Right lobe of liver (tissue), 6 donors: ENCODE measurements around the gene DUS2. TPM values are rescaled to one million over a fixed set of nuclear protein-coding genes. Genes with fewer than 3 reads are reported as not detected.
A peak's percentile ranks its signal among the peaks of the same experiment; 100 is the strongest.
"Not testable (repeated sequence)": the region's sequence is repeated elsewhere in the genome, so short reads cannot be mapped to it uniquely, and the experiment has no call there.

ENCODE experiments used
- ATAC-seq, 4 donors: fragments of 200-7000 bp; cut with Tn5 transposase; one replicate each; pipeline ENCODE4 v1.9.1; 2020; ENCODE audit warnings: mild to moderate bottlenecking in 4 of 4, moderate library complexity in 4 of 4
- DNase-seq, 3 donors: peaks; one replicate each; pipeline ENCODE4 v3.0.0-alpha.2; 2020
- H3K27ac ChIP-seq, 3 donors: fragments of 200-600 bp; one replicate each; pipeline ENCODE4 v1.8.0; 2022
- H3K27me3 ChIP-seq, 2 donors: fragments of 200-600 bp; one replicate each; pipeline ENCODE4 v1.8.0; 2022
- H3K36me3 ChIP-seq, 4 donors: fragments of 200-600 bp; sonication (generic) in 1 of 4; one replicate each; pipeline versions ENCODE4 v1.5.1 to v1.8.0; 2017 to 2022; ENCODE audit warnings: control low read depth in 1 of 4
- H3K4me1 ChIP-seq, 4 donors: fragments of 200-600 bp; sonication (generic) in 1 of 4; one replicate each; pipeline versions ENCODE4 v1.5.1 to v1.8.0; 2017 to 2022; ENCODE audit warnings: control low read depth in 1 of 4
- H3K4me3 ChIP-seq, 3 donors: fragments of 200-600 bp; one replicate each; pipeline ENCODE4 v1.8.0; 2022
- H3K9me3 ChIP-seq, 4 donors: fragments of 200-600 bp; sonication (generic) in 1 of 4; one replicate each; pipeline versions ENCODE4 v1.5.1 to v1.8.0; 2017 to 2022; ENCODE audit warnings: control low read depth in 1 of 4
- POLR2A ChIP-seq: fragments of 450-650 bp; IDR thresholded peaks from one replicate; pipeline ENCODE4 v1.6.1; 2017; ENCODE audit warnings: antibody characterized with exemption, mild to moderate bottlenecking
- WGBS: methylation state at CpG from one replicate; pipeline ENCODE4 v1.1.6; 2018; ENCODE audit warnings: low coverage, low lambda C conversion rate; ENCODE audit not compliant: insufficient coverage; ENCODE audit errors: missing lambda C conversion rate; 5-methylcytosine and 5-hydroxymethylcytosine counted together
- intact Hi-C, 2 donors: fragments of 100-400 bp; cut with DNase I; formaldehyde crosslinking; loops; one replicate each; pipeline versions ENCODE4 v1.11.2 to v1.14.1; 2022
- total RNA-seq, 6 experiments: library from RNA; depleted of rRNA in 2 of 6; stranded (reverse); fragments of >200 nt in 2 of 6; fragmentation: NEBNext Ultra II Directional in 3 of 6; extraction: Animal tissue kit (Norgen Biotek cat#: 25700) in 3 of 6; gene quantifications; one replicate each; pipeline versions ENCODE4 v1.1.0 to v1.2.4, GENCODE V29; 2016 to 2023
- TF ChIP-seq, protein P1 (sequence below), 4 donors: fragments of 200-600 bp in 3 of 4; fragments of 450-650 bp in 1 of 4; IDR thresholded peaks; one replicate each; pipeline versions ENCODE4 v1.5.1 to v1.8.0; 2016 to 2022; ENCODE audit warnings: antibody characterized with exemption in 4 of 4, mild to moderate bottlenecking in 2 of 4
- donor health status: DM: no; HTN: yes; CAD: no.
- donor health status: DM: no; HTN: no; CAD: no.
- donor health status: DM: no; HTN: no; CAD: no.
- donor health status: DM: no; HTN: yes; CAD: no.
- donor health status: DM: no; HTN: yes; CAD: no.

The DUS2 gene
- total RNA-seq, 6 experiments from 2014 or later, result 7.9 to 16.4 (median 9.2) TPM

DNA sequence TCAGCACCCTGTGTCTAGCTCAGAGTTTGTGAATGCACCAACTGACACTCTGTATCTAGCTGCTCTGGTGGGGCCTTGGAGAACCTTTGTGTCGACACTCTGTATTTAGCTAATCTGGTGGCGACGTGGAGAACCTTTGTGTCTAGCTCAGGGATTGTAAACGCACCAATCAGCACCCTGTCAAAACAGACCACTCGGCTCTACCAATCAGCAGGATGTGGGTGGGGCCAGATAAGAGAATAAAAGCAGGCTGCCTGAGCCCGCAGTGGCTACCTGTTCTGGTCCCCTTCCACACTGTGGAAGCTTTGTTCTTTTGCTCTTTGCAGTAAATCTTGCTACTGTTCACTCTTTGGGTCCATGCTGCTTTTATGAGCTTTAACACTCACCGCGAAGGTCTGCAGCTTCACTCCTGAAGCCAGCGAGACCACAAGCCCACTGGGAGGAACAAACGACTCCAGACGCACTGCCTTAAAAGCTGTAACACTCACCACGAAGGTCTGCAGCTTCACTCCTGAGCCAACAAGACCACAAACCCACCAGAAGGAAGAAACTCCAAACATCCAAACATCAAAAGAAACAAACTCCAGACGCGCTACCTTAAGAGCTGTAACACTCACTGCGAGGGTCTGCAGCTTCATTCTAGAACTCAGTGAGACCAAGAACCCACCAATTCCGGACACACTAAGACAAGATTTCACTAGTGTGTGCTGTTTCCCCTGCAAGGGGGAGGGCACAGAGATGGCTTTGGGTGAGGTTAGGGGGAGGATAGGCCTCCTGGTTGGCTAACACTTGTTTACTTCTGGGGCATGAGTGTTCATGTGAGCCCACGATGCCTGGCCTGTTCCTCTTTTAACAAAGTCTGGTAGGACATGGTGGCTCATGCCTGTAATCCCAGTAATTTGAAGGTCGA, 24.1 kb upstream of the DUS2 start, which contains the start of gene DPEP2:
Gene DPEP2 (minus strand): TSS at position 706 of the 910 bp plus-strand sequence. CDS start 6,272 bp downstream, outside the sequence.
- H3K4me1 ChIP-seq, H3K36me3 ChIP-seq, H3K27me3 ChIP-seq, intact Hi-C loops, DNase-seq, H3K9me3 ChIP-seq: not testable (repeated sequence)
- Histone ChIP-seq H3K27ac (peak within 1 kb of the TSS; percentile 26 to 69 (median 67)), H3K4me3 (peak within 1 kb of the TSS in 1 of 3 donors; percentile 19)
- WGBS, result 67% methylated on average over 13 of the region's 18 CpGs
- ATAC-seq, result peak; percentile 65 to 83 (median 74)

DNA sequence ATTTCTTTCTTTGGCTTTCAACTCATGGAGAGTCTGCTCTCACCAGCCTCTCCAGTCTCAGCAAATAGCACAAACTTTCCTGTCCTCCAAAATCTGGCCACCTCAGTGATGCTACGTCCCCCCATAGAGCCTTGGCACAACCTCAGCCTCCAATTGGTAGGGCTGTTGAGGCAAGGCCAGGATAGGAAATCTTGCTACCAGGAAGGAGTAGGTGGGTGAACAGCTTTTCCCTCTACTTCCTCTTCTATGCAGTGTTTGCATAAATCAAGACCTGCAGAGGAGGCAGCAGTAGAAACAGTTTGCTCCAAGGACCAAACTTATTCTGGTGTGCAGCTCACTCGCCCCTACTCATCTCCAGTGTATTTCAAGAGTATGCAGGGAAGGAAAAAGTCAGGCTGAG, 23.1 kb upstream of the DUS2 start:
- no CpG with 5 or more reads among the region's 2 CpGs for WGBS
- H3K27me3 ChIP-seq, result no peaks in the 10 kb centered on the region
- no peaks in the 10 kb centered on the region for H3K36me3 ChIP-seq
- no peak for DNase-seq
- H3K4me3 ChIP-seq, result peak overlapping the region in 1 of 3 donors; percentile 19
- H3K4me1 ChIP-seq, result no peaks in the 10 kb centered on the region
- intact Hi-C loops, result no loop called here
- peak overlapping the region; percentile 26 to 69 (median 67) for H3K27ac ChIP-seq
- no peaks in the 10 kb centered on the region for H3K9me3 ChIP-seq
- TF ChIP-seq POLR2A, result no peak
- TF ChIP-seq, protein P1, sequence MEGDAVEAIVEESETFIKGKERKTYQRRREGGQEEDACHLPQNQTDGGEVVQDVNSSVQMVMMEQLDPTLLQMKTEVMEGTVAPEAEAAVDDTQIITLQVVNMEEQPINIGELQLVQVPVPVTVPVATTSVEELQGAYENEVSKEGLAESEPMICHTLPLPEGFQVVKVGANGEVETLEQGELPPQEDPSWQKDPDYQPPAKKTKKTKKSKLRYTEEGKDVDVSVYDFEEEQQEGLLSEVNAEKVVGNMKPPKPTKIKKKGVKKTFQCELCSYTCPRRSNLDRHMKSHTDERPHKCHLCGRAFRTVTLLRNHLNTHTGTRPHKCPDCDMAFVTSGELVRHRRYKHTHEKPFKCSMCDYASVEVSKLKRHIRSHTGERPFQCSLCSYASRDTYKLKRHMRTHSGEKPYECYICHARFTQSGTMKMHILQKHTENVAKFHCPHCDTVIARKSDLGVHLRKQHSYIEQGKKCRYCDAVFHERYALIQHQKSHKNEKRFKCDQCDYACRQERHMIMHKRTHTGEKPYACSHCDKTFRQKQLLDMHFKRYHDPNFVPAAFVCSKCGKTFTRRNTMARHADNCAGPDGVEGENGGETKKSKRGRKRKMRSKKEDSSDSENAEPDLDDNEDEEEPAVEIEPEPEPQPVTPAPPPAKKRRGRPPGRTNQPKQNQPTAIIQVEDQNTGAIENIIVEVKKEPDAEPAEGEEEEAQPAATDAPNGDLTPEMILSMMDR (IDR thresholded peaks at IDR 0.05), result no peak
- ATAC-seq, result peak; percentile 54 to 67 (median 61)

DNA sequence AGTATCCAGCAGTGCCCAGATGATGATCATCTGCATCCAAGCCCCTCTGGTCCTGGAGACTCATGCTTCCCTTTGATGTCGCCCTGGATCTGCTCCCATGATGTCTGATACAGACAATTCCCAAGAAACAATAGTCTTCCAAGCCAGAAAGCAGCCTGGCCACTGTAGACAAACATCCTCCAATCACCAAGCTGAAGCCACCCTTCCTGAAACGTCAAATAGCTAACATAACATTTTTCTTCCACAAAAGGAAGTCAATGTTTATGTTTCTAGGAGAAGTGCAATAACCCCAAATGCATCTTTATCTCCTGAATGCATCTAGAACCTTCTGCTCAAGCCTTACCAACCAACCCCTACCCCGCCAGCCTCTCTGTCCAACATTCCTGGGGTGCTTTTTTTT, 22.6 kb upstream of the DUS2 start:
- no peaks in the 10 kb centered on the region for H3K27me3 ChIP-seq
- peak; percentile 57 to 70 (median 66) for ATAC-seq
- no peak for TF ChIP-seq POLR2A
- TF ChIP-seq, protein P1 (IDR thresholded peaks at IDR 0.05), result no peak
- DNase-seq, result no peak
- H3K4me1 ChIP-seq, result no peaks in the 10 kb centered on the region
- no peaks in the 10 kb centered on the region for H3K36me3 ChIP-seq
- peak overlapping the region in 1 of 3 donors; percentile 19 for H3K4me3 ChIP-seq
- intact Hi-C loops, result no loop called here
- H3K27ac ChIP-seq, result peak overlapping the region; percentile 40 to 69 (median 67)
- 27% methylated on average over 3 of the region's 3 CpGs for WGBS
- no peaks in the 10 kb centered on the region for H3K9me3 ChIP-seq

- Histone ChIP-seq H3K36me3 (no peaks in the 10 kb centered on the region), H3K27me3 (no peaks in the 10 kb centered on the region), H3K4me3 (no peak overlapping the region), H3K4me1 (no peaks in the 10 kb centered on the region), H3K9me3 (no peaks in the 10 kb centered on the region), H3K27ac (no peak overlapping the region)
- ATAC-seq (no peak), DNase-seq (no peak)
- TF ChIP-seq POLR2A, result no peak
- TF ChIP-seq, protein P1 (IDR thresholded peaks at IDR 0.05), result no peak
- intact Hi-C loops, result no loop called here
- 72% methylated on average over 4 of the region's 4 CpGs for WGBS
Measured at GRCh38 chr16:68003031-68003430, 20.1 kb upstream of the DUS2 start.

DNA sequence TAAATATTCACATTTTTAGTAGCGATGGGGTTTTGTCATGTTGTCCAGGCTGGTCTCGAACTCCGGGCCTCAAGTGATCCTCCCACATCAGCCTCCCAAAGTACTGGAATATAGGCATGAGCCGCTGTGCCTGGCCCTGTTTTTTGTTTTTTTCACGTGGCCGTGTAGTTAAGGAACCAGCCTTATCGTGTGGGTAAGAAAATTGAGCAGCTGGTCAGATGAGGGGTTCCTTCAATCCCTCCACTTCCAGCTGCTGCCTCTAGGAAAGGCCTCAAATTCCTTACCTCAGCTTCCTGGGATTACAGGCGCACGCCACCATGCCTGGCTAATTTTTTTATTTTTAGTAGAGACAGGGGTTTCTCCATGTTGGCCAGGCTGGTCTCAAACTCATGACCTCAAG, 17.9 kb upstream of the DUS2 start:
- TF ChIP-seq POLR2A, result no peak
- TF ChIP-seq, protein P1 (IDR thresholded peaks at IDR 0.05), result no peak

More for the DNA sequence above, 17.9 kb upstream of the DUS2 start:
- ATAC-seq (no peak), DNase-seq (no peak)
- no peaks in the 10 kb centered on the region for H3K9me3 ChIP-seq
- H3K36me3 ChIP-seq, result no peaks in the 10 kb centered on the region
- H3K27me3 ChIP-seq, result no peaks in the 10 kb centered on the region
- H3K4me1 ChIP-seq, result no peaks in the 10 kb centered on the region
- intact Hi-C loops, result no loop called here
- peak overlapping the region; percentile 62 to 78 (median 66) for H3K27ac ChIP-seq
- WGBS, result 84% methylated on average over 9 of the region's 9 CpGs
- H3K4me3 ChIP-seq, result no peak overlapping the region
